ENCODE measurements around the gene RFTN1.
"Not testable (repeated sequence)": the region's sequence is repeated elsewhere in the genome, so short reads cannot be mapped to it uniquely, and the experiment has no call there.

Gene RFTN1

DNA sequence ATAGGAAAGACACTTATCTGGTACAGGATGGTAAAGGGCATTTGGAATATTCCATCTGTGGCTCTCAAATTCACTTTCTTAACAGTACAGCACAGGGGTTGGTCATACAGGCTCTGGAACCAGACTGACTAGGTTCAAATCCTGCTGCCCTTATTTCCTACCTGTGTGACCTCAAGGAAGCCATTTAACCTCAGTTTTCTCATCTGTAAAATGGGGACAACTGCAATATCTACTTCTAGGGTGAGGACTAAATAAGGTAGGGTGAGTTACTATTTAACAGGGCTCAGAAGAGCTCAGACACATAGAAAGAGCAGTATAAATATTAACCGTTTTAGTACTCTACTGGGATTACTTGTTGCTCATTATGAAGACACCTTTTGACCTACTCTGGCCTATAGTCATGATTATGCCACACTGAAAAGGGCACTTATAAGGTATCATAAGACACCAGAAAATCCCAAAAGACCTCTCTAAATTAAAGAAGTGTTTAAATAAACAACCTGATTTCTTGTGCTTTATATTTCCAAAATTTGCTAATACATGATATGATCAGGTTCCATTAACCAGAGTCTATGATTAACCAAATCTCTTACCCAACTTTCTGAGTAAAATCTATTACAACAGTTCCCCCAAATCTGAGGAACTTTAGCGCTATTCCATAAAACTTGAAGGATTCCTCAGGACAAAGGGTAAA is 6.5 kb downstream of the RFTN1 start:
- no peak for DNase-seq

- DNase-seq: no peak
Observed at GRCh38 chr3:16506451-16506850, 7.0 kb downstream of the RFTN1 start.

GRCh38 chr3:16504692-16505091 is 8.8 kb downstream of the RFTN1 start:
- no peak for DNase-seq

DNA sequence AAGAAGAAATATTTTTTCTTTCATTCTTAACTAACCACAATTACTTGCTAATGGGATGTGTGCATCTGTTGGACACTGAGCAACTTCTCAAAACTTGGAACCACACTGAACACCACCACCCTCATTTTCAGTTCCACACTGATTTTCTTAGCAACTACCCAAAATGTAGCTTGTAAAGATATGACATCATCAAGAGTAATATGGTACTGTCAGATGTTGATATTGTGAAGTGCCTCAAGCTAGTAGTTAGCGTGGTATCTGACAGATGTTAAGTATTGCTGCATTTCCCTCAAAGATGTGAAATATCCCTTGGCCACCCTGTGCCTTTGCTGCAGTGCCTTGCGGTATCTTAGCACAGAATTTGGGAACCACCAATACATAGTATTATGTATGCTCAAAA is 9.3 kb downstream of the RFTN1 start:
- DNase-seq: peak; percentile 44

DNA sequence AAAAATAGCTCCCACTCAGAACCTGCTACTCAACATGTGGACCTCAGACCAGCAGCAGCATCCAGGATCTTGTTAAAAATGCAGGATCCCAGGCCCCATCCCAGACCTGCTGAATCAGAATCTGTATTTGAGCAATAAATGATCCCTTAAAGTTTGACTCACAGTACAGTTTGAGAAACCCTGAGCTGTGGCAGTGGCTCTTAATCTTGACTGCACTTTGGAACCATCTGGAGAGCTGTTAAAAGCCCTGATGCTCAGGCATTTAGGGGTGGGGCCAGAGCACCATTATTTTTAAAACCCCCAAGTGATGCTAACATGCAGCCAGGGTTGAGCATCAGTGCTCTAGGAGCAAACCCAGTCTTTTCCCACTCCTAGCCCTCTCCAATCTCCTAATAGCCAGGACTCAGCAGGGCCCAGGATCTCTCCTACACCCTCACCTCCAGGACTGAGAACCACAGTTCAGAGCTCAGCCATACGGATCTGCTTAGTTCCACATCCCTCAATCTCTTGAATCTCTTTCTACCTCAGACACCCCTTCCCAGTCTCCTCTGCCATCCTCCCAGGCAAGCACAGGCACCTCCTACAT is 10.2 kb downstream of the RFTN1 start:
- no peak for DNase-seq

DNA sequence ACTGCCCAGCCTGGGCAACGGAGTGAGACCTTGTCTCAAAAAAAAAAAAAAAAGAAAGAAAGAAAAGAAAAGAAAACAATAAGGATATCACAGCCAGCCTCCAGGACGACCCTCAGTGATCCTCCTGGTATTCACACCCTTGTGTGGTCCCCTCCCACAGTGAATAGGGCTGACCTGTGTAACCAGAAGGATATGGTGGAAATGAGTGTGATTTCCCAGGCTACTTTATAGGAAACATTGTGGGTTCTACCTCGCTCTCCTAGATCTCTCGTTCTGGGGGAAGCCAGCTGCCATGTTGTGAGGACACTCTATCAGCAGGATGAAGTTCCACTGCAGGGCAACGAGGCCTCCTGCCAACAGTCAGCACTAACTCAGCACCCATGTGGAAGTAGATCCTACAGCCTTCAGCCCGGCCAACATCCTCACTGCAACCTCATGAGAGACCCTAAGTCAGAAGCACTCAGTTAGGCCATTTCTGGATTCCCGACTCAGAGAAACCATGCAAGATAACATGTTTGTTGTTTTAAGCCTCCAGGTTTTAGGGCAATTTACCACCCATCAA is 11.1 kb downstream of the RFTN1 start:
- no peak for DNase-seq

DNA sequence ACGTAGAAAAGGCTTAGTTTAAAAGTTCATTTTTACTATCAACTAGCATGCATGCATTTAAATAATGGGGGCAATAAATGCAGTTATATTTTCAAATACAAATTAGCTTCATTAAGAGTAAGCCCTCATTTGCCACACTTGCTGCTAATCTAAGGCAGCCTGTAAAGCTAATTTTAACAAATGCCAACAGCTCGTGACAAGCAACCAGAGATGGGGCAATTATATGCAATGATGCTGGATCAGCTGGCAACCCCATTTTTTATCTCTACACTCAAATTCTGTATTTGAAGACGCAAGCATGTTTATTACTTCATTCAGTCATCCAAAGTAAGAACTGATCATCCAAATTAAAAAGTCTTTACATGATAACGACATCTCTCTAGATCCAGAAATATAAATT is 12.1 kb downstream of the RFTN1 start:
- no peak for DNase-seq

- DNase-seq: no peak
Observed at GRCh38 chr3:16500911-16501310, 12.6 kb downstream of the RFTN1 start.

DNA sequence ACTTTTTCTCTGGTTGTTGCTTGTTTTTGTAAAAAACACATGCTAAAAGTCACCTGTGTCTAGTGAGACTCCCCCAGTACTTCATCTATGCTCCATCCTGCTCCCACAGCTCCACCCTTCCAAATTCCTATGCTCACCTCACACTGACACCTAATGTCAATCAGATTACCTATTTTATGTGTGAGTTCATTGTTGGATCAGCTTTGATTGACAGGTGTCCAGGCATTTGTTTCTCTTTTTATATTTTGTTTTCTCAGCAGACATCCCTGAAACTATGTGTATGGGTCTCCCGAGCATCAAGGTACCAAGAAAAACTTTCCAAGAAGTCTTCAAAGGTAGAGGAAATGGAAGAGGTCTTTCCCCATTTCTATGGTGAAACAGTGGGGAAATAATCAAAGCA is 13.4 kb downstream of the RFTN1 start:
- no peak for DNase-seq

GRCh38 chr3:16499351-16499750 is 14.1 kb downstream of the RFTN1 start:
- no peak for DNase-seq

DNA sequence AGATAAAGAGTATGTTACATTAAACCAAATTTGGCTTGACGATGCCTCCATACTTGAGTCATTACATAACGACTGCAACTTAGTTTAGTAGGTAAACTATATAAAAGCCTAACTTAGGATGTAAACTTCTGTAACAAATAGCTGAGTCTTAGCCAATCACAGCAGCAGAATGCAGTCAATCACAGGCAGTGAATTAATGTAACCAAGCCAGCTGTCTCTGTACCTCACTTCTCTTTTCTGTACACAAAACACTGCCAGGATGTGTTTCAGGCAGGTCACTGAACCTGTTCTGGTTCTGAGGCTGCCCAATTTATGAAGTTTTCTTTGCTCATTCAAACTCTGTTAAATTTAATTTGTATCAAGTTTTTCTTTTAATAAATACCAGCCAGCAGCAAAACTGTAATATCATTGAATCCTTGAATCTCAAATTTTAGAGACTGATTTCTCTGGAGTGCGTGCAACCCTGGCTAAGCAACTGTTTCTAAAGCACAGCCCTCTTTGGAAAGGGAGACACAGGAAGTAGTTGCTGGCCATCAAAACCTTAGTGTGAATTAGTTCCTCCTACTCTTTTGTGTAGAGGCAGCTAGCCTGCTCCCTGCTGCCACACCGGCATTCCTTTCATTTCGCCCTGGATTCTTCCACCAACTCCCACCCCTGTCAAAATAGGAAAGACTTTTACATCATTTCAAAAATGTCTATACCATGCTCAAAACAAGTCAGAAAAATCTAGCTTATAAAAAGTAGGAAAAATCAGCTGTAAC is 15.2 kb downstream of the RFTN1 start:
- no peak for DNase-seq

GRCh38 chr3:16496408-16497222 is 16.9 kb downstream of the RFTN1 start:
- DNase-seq: peak; percentile 52

DNA sequence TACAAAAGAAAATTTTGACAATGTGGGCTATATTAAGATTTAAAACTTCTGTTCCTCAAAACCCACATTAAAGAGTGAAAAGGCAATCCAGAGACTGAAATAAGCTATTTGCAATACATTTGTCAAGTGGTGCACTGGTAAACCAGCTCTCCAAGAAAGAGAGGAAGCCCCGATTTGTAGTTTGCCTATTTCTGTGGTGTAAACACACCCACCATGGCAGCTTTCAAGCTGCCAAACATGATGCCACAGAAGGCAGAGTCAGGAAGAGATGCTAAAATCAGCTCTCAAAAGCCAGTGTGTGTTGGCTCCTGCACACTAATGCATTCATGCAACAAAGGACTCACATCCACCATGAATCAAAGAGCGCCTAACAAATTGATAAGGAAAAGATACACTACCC is 17.5 kb downstream of the RFTN1 start:
- DNase-seq: no peak

GRCh38 chr3:16494814-16495431 is 18.6 kb downstream of the RFTN1 start:
- DNase-seq: no peak

- no peak for DNase-seq
Observed at GRCh38 chr3:16494094-16494493, 19.4 kb downstream of the RFTN1 start.

DNA sequence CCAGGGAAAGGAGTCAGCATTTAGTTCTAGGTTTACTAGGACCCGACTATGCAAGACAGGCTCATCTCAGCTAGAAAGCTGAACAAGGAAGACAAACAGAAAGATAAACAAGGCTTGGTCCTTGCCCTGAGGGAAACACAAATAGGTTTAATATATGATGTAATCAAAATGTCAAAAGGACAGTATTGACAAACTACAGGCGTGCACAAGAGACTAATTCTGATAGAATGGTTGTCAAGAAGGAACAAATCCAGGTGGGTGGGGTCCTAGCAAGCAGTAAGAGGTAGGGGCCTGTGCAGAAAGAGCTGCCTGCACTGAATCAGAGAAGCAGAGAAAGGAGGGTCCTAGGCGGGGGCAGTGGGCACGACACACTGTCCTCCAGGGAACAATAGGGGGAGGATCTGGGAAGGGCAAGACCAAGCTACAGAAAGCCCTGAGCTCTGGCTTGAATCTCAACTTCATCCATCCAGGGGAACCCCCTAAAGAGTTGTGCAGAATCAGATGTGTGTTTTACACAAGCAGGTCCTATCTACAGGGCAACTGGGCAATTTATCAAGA is 23.4 kb downstream of the RFTN1 start:
- no peak for DNase-seq

GRCh38 chr3:16489326-16490061 is 24.0 kb downstream of the RFTN1 start:
- DNase-seq: not testable (repeated sequence)

DNA sequence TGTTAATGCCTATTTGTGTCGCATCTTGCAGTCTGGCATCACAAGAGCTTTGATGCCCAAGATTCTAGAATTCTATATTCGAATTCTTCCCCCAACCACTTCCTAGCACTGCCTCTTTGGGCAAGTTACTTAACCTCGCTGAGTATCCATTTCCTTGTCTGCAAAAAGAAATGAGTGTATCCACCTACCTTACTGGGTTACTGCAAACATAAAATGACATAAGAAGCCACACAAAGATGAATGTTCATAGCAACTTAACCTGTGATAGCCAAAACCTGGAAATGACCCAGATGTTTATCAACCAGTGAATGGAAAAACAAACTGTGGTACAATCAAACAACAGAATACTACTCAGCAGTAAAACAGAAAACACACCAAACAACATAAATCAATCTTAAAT is 24.9 kb downstream of the RFTN1 start:
- DNase-seq: no peak

GRCh38 chr3:16487511-16488175 is 25.9 kb downstream of the RFTN1 start:
- DNase-seq: no peak

DNA sequence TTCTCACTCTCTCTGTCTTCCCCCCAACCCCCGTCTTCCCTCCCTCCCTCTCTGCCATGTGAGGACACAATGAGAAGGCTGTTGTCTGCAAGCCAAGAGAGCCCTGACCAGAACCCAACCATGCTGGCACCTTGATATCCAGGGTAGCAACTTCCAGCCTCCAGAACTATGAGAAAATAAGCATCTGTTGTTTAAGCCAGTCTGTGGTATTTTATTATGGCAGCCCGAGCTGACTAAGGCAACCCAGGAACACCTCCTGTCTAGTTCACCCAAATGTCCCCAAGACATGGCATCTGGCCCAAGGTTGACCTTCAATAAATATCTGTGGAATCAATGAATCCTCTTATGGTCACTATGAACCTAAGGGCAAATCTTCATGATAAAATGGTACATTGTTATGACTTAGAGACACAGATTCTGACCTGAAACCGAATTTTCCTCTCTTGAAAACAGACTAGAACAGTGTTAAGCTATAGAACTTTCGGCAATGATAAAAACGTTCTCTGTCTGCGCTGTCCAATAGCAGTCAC is 26.5 kb downstream of the RFTN1 start:
- no peak for DNase-seq

GRCh38 chr3:16486201-16486600 is 27.3 kb downstream of the RFTN1 start:
- DNase-seq: no peak
